ENCODE measurements around the gene ZNF329.

The ZNF329 gene

DNA sequence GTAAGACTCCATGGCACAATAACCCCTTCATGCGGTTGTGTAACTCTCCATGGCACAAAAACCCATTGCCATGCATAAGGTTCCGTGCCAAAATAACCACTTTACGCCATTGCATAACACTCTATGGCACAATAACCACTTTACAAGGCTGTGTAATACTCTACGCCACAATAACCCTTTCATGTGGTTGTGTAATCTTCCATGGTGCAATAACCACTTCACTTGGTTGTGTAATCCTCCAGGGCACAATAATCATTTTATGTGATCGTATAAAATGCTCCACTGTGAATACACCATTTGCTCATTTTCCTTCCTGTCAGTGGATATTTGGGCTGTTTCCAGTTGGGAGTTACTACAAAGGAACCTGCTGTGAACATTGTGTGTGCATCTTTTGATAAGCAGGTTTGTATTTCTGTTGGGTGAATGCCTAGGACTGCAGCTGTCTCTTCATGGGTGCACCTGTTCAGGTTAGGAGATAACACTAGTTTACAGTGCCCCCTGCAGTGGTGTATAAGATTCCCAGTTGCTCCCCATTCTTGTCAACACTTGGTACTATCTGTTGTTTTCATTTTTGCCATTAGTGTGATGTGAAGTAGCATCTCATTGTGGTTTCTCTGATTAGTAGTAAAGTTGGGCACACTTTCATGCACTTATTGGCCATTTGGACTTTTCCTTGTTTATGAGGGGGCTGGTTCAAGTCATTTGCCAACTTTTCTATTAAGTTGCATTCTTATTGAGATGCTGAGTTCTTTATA lies 31.4 kb downstream of the ZNF329 start:
- H3K4me3 ChIP-seq (ENCODE audit: control insufficient read depth, low read depth, low read length): no peak overlapping the region
- DNase-seq (ENCODE audit: low read depth): no peak

GRCh38 chr19:58117841-58118575 lies 32.6 kb downstream of the ZNF329 start:
- TF ChIP-seq CTCF (conservative IDR thresholded peaks at IDR 0.05; ENCODE audit: control insufficient read depth, insufficient read depth, low read depth, low read length): no peak
- no peak overlapping the region for H3K4me3 ChIP-seq (ENCODE audit: control insufficient read depth, low read depth, low read length)
- DNase-seq (ENCODE audit: low read depth): no peak

More for the DNA sequence above, 31.4 kb downstream of the ZNF329 start:
- no peak for TF ChIP-seq CTCF (conservative IDR thresholded peaks at IDR 0.05; ENCODE audit: control insufficient read depth, insufficient read depth, low read depth, low read length)

DNA sequence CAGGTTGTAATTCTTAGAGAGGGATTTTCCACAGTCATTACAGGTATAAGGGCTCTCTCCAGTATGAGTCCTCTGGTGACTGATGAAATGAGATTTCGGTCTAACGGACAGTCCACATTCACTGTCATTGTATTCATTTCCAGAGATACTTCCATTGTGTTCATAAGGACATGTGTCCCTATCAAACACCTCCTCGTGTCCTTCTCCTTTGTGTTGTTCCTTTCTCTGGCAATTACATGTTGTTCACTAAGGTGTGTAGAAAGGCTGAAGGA lies 42.1 kb downstream of the ZNF329 start:
- no peak for TF ChIP-seq CTCF (conservative IDR thresholded peaks at IDR 0.05; ENCODE audit: control insufficient read depth, insufficient read depth, low read depth, low read length)
- no peak overlapping the region for H3K4me3 ChIP-seq (ENCODE audit: control insufficient read depth, low read depth, low read length)
- no peak for DNase-seq (ENCODE audit: low read depth)

GRCh38 chr19:58107778-58108545 lies 42.6 kb downstream of the ZNF329 start:
- no peak for DNase-seq (ENCODE audit: low read depth)
- no peak overlapping the region for H3K4me3 ChIP-seq (ENCODE audit: control insufficient read depth, low read depth, low read length)
- TF ChIP-seq CTCF (conservative IDR thresholded peaks at IDR 0.05; ENCODE audit: control insufficient read depth, insufficient read depth, low read depth, low read length): no peak

- TF ChIP-seq CTCF (conservative IDR thresholded peaks at IDR 0.05; ENCODE audit: control insufficient read depth, insufficient read depth, low read depth, low read length): no peak
- peak; percentile 5 for DNase-seq (ENCODE audit: low read depth)
- H3K4me3 ChIP-seq (ENCODE audit: control insufficient read depth, low read depth, low read length): peak overlapping the region; percentile 61
Observed at GRCh38 chr19:58098682-58098998, 51.9 kb downstream of the ZNF329 start.

GRCh38 chr19:58097781-58098681 lies 52.6 kb downstream of the ZNF329 start, which contains the start of gene ZSCAN18:
TSS of gene ZSCAN18 (minus strand) at chr19:58098231. CDS start at chr19:58090267, 7,964 bp downstream.
- peak; percentile 93 for DNase-seq (ENCODE audit: low read depth)
- H3K4me3 ChIP-seq (ENCODE audit: control insufficient read depth, low read depth, low read length): peak within 1 kb of the TSS; percentile 76
- TF ChIP-seq CTCF (conservative IDR thresholded peaks at IDR 0.05; ENCODE audit: control insufficient read depth, insufficient read depth, low read depth, low read length): no peak

Data from fibroblast of mammary gland (primary cell).